ENCODE results near the gene SMIM31.

DNA sequence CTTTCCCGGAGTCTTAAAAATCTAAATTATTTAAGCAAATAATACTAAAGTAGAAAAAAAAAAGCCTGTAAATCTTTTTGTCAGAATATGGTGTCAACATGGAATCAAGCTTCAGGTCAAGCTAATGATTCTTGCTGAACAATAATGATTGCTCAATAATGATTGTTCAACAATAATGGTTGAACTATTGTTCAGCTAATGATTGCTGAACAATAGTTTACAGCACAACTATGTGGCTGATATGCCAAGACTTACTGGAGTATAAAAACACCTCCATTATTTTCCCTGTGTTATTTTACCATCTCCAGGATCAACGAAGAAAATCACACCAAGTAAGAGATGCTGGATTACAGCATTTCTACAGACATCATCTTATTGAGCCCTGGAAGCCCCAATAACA is 35.1 kb upstream of the SMIM31 start:
- TF ChIP-seq GATA2 (IDR thresholded peaks at IDR 0.05; ENCODE audit: low read depth, low read length) (no peak), GATA3 (IDR thresholded peaks at IDR 0.05; ENCODE audit: low read depth, low read length) (no peak)

Data from SH-SY5Y (cell line).